HUES6 (cell line): Measurements from ENCODE around the gene CFAP91.

ENCODE experiments used
- H3K27ac ChIP-seq: 2 replicates; pipeline ENCODE4 v1.7.0; 2013; ENCODE audit warnings: low read depth, mild to moderate bottlenecking, low read length, inconsistent platforms
- H3K27me3 ChIP-seq: 2 replicates; pipeline ENCODE4 v1.6.1; 2013; ENCODE audit warnings: low read length; ENCODE audit not compliant: control insufficient read depth, insufficient read depth
- H3K36me3 ChIP-seq: 2 replicates; pipeline ENCODE4 v1.6.1; 2013; ENCODE audit warnings: low read length; ENCODE audit not compliant: control insufficient read depth, insufficient read depth
- H3K4me1 ChIP-seq: 2 replicates; pipeline ENCODE4 v1.6.1; 2013; ENCODE audit warnings: low read length; ENCODE audit not compliant: control insufficient read depth, insufficient read depth
- H3K4me3 ChIP-seq: 2 replicates; pipeline ENCODE4 v1.5.1; 2013; ENCODE audit warnings: low read depth, low read length
- H3K9ac ChIP-seq: one replicate; pipeline ENCODE4 v1.6.1; 2013; ENCODE audit warnings: mild to moderate bottlenecking, low read length
- H3K9me3 ChIP-seq: 2 replicates; pipeline ENCODE4 v1.6.1; 2013; ENCODE audit warnings: low read depth, low read length; ENCODE audit not compliant: control insufficient read depth, insufficient read depth

Gene CFAP91

DNA sequence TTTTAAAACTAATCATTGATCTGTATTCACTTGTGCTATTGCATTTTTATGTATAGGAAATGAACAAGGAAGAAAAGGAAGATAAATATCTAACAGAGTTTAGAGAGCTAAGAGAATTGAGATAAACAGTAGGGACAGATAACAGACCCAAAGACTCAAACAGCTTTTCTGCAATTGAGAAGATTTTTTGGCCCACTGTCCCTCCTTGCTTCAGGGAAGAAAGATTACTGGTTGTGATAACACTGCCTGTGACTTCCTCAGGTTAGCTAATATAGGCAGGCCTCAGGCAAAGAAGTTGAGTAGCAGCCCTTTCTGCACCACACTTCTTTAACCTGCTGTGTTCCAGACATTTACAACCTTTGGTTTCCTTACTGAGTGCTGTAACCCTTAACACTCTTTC, 22.9 kb upstream of the CFAP91 start:
- peaks cover 4% of the 10 kb centered on the region for H3K36me3 ChIP-seq
- no peak overlapping the region for H3K9ac ChIP-seq

DNA sequence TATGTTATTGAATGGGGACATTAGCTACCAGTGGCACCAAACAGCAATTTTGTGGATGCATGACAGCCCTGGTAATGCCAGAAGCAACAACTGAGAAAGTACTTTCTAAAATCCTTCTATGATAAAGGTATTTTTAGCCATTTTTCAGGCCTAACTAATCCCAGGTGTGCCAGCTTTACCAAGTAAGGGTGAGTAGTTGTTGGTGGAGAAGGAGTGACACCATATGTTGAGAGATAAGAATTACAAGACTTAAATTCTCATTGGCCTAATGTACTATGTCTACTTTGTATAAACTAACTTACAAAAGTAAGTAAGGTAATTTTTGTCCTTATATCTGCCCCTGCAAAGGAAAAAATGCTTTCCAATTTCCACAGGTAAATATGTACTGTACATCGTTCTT, 21.5 kb upstream of the CFAP91 start:
- Histone ChIP-seq H3K4me3 (no peak overlapping the region), H3K9me3 (no peaks in the 10 kb centered on the region), H3K9ac (no peak overlapping the region), H3K27ac (no peak overlapping the region), H3K27me3 (no peaks in the 10 kb centered on the region), H3K4me1 (no peaks in the 10 kb centered on the region; the same call in 1 of the 2 replicates), H3K36me3 (no peaks in the 10 kb centered on the region)

More for the DNA sequence above, 22.9 kb upstream of the CFAP91 start:
- H3K4me1 ChIP-seq, result no peaks in the 10 kb centered on the region; the same call in 1 of the 2 replicates
- no peaks in the 10 kb centered on the region for H3K27me3 ChIP-seq
- no peak overlapping the region for H3K27ac ChIP-seq
- H3K4me3 ChIP-seq, result no peak overlapping the region
- no peaks in the 10 kb centered on the region for H3K9me3 ChIP-seq

DNA sequence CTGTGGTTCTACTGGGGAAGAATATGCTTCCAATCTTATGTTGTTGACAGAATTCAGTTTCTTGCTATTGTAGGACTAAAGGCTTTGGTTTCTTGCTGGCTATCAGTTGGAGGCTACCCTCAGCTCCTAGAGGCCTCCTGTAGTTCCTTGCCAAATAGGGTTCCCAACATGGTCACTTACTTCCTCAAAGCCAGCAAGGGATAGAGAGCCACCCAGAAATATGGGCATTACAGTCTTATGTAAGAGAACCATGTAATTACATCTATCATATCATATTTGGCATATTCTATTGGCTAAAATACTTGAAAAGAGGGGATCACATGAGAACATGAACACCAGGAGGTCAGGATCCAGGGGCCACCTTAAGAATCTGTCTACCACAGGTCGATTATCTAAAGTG, 19.4 kb upstream of the CFAP91 start:
- Histone ChIP-seq H3K36me3 (no peaks in the 10 kb centered on the region), H3K4me3 (no peak overlapping the region), H3K4me1 (no peaks in the 10 kb centered on the region), H3K9ac (no peak overlapping the region), H3K9me3 (peaks cover 12% of the 10 kb centered on the region), H3K27me3 (no peaks in the 10 kb centered on the region), H3K27ac (no peak overlapping the region)

DNA sequence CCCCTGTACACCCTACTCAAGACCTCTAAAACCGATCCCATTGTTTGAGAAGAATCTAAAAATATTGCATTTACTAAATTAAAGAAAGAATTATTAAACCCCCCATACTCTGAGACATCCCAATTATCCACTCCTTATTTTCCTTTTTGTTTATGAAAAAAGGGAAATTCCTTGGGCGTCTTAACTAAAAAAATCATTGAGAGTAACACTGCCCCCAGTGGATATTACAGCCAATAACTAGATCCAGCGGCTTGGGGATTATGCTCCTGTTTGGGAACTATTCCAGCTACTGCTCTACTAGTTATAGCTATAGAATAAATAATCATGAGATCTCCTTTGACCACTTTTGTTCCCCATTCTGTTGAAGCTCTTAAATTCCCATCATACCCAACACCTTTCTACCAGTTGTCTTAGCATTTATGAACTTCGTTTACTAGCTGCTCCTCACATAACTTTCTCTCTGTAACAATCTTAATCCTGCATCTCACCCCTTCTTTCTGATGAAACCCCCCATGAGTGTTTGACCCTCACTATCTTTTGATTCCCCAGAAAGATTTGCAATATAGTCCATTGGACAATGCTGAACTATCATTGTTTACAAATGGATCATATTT, 12.7 kb upstream of the CFAP91 start:
- no peaks in the 10 kb centered on the region for H3K4me1 ChIP-seq
- no peak overlapping the region for H3K9ac ChIP-seq
- H3K9me3 ChIP-seq, result peaks cover 12% of the 10 kb centered on the region
- H3K27me3 ChIP-seq, result no peaks in the 10 kb centered on the region
- no peaks in the 10 kb centered on the region for H3K36me3 ChIP-seq
- no peak overlapping the region for H3K4me3 ChIP-seq
- H3K27ac ChIP-seq, result no peak overlapping the region

DNA sequence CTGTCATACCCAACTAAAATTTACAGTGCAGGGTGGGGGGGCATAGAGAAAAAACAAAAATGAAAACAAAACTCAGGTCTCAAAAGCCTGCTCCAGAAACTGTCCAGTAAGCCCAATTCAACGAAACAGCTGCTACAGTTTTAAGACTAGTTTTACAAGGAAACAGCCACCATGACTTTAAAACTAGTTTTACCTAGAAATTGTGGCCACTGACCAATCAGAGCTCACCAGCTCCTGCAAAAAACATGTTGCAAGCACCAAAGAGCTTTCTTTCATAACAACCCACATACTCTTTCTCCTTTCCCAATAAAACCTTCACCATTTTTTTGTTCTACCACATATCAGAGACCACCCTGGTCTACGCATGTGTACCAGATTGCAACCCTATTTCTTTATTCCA, 7.3 kb upstream of the CFAP91 start:
- Histone ChIP-seq H3K4me1 (no peaks in the 10 kb centered on the region), H3K27me3 (no peaks in the 10 kb centered on the region), H3K4me3 (no peak overlapping the region), H3K9me3 (no peaks in the 10 kb centered on the region), H3K9ac (no peak overlapping the region), H3K36me3 (no peaks in the 10 kb centered on the region), H3K27ac (no peak overlapping the region)

DNA sequence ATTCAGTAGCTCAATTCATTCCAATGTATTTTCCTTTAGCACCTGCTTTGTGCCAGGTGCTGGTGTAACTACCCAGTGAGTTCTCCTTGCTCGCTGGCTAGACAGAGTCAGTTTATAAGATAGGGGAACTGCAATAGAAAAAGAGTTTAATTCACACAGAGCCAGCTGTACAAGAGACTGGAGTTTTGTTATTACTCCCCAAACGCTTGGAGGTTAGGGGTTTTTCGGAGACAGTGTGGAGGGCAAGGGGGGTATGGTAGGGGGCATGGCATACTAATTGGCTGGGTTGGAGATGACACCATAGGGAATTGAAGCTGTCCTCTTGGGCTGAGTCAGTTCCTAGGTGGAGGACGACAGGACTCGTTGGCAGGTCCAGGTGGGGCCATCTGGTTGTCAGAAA, 5.4 kb upstream of the CFAP91 start:
- H3K27ac ChIP-seq, result no peak overlapping the region

DNA sequence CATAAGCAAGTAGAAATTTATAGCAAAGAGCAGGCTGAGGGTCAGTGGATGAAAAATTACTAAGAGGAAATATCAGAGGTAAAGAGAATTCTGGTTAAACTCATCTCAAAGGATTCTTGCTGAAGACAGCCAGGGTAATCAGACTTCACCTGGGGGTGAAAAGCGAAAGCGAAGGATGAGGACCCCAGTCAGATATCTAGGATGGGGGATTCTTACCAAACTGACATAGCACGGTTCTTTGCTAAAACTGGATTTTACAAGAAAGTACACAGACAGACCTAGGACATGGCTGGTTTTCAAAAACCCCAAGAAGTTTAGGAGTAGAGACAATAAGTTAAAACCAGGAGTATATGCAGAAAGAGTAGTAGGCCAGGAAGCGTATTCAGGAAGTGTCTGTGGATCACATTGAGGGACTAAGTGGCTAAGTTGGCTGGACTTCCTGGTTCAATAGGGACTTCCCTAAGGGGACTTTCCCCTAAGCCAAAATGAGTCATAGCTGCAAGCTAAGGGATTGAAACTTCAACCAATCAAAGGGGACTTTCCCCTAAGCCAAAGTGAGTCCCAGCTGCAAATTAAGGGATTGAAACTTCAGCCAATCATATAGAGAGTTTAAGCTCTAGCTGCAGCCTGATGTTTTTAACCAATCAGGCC, 2.4 kb upstream of the CFAP91 start:
- Histone ChIP-seq H3K4me3 (no peak overlapping the region), H3K27ac (no peak overlapping the region), H3K27me3 (peaks cover 13% of the 10 kb centered on the region), H3K9ac (no peak overlapping the region), H3K4me1 (peaks cover 4% of the 10 kb centered on the region; the same call in 1 of the 2 replicates), H3K9me3 (peaks cover 5% of the 10 kb centered on the region; the same call in 1 of the 2 replicates), H3K36me3 (no peaks in the 10 kb centered on the region)

More for the DNA sequence above, 5.4 kb upstream of the CFAP91 start:
- H3K27me3 ChIP-seq, result no peaks in the 10 kb centered on the region
- no peaks in the 10 kb centered on the region for H3K36me3 ChIP-seq
- peaks cover 5% of the 10 kb centered on the region; the same call in 1 of the 2 replicates for H3K9me3 ChIP-seq
- H3K4me3 ChIP-seq, result no peak overlapping the region
- H3K4me1 ChIP-seq, result peaks cover 4% of the 10 kb centered on the region; the same call in 1 of the 2 replicates
- H3K9ac ChIP-seq, result no peak overlapping the region

DNA sequence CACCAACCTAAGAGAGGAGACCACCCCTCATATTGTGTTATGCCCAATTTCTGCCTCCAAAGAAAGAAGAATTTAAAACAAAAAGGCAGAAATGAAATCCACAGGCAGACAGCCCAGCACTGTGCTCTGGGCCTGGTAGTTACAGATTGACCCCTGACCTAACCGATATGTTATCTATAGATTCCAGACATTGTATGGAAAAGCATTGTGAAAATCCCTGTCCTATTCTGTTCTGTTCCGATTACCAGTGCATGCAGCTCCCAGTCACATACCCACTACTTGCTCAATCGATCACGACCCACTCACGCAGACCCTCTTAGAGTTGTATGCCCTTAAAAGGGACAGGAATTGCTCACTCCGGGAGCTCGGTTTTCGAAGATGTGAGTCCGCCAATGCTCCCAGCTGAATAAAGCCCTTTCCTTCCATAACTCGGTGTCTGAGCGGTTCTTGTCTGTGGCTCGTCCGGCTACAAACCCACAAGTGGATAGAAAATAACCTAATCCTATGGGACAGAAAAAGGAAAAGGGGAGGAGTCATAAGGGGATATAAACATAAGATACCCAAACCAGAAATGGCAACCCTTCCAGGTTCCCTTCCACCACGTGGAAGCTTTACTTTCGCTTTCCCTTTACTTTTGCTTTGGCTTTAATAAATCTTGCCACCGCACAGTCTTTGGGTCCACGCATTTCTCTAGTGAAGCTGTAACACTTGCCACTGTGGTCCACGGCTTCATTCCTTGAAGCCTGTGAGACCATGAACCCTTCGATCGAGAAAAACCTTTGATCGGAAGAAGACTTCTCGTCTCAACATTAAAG, 1.7 kb upstream of the CFAP91 start:
- Histone ChIP-seq H3K27ac (no peak overlapping the region), H3K36me3 (no peaks in the 10 kb centered on the region), H3K9ac (no peak overlapping the region), H3K4me1 (peaks cover 4% of the 10 kb centered on the region; the same call in 1 of the 2 replicates), H3K9me3 (peaks cover 5% of the 10 kb centered on the region; the same call in 1 of the 2 replicates), H3K27me3 (peaks cover 13% of the 10 kb centered on the region), H3K4me3 (no peak overlapping the region)

DNA sequence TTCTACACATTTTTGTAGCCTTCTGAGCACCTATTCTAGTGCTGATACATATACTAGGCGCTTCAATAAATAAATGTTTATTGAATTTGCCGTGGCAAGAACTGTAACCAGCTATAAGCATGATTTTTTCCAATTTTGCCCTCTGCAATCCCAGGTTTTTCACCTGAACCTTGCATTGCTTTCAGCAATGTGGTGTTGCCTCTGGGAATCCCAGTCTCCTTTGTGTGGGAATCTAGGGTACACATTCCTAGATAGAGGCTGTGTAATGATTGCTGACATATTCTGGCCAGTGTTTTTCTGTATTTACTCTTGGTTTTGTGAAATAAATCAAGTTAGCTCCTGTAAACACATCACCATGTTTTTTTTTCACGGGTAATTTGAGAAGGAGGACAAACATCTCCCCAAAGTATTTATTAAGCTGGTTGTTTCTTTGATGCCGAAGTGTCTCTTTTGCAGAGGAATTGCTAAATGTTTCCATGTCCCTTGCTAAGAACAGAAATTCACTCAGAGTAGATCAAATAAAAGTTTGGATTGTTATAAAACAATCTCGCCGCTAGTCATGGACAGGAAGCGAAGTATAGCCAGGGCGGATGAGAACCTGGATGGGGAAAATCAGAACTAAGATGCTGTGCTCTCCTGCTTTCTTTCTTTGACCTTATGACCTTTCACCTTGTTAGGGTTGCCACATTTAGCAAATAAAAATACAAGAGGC, 1.2 kb downstream of the CFAP91 start:
- Histone ChIP-seq H3K27ac (no peak overlapping the region), H3K36me3 (no peaks in the 10 kb centered on the region), H3K4me3 (peak overlapping the region; percentile 67; the same call in 1 of the 2 replicates), H3K9me3 (peaks cover 5% of the 10 kb centered on the region; the same call in 1 of the 2 replicates), H3K27me3 (peaks cover 13% of the 10 kb centered on the region), H3K9ac (no peak overlapping the region), H3K4me1 (peaks cover 4% of the 10 kb centered on the region; the same call in 1 of the 2 replicates)

DNA sequence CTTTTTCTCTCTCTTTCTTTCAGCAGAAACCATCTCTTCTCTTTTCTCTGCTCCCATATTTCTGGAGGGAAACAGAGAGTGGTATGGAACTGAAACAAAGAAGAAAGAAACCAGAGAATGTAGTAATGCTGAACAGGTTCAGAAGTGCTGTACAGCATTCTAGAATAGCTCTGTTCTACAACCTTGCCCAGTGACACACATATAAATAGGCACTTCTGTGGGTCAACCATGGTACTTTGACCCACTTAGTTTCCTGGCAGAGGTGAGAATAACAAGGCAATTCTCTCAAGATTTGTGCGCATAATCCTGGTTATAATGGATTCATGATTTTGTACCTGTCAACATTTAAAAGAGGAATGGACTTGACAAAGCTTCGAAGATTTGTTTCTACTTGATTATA, 12.3 kb downstream of the CFAP91 start:
- H3K9ac ChIP-seq, result no peak overlapping the region
- no peaks in the 10 kb centered on the region for H3K4me1 ChIP-seq
- H3K36me3 ChIP-seq, result no peaks in the 10 kb centered on the region
- H3K9me3 ChIP-seq, result no peaks in the 10 kb centered on the region
- no peak overlapping the region for H3K4me3 ChIP-seq
- no peaks in the 10 kb centered on the region for H3K27me3 ChIP-seq
- H3K27ac ChIP-seq, result no peak overlapping the region
